Stimulated activated CD4-positive, alpha-beta T cell treated with anti-CD3 and anti-CD28 coated beads, TNF-alpha, amount 100 ng/mL, for 48 hours (primary cell): ENCODE measurements around the gene MIPOL1.

Source experiments
- DNase-seq, 3 donors: peaks; one replicate each; pipeline ENCODE4 v3.0.0-alpha.2; 2020; ENCODE audit warnings: low read depth in 3 of 3

MIPOL1 gene

GRCh38 chr14:37399517-37399916 lies 201.8 kb downstream of the MIPOL1 start:
- no peak for DNase-seq

GRCh38 chr14:37401093-37401492 lies 203.4 kb downstream of the MIPOL1 start:
- DNase-seq: no peak

- DNase-seq: no peak
These were observed 205.9 kb downstream of the MIPOL1 start for GRCh38 chr14:37403626-37404025.

GRCh38 chr14:37406095-37406494 lies 208.4 kb downstream of the MIPOL1 start:
- no peak for DNase-seq

GRCh38 chr14:37411079-37411735 lies 213.5 kb downstream of the MIPOL1 start:
- no peak for DNase-seq

DNA sequence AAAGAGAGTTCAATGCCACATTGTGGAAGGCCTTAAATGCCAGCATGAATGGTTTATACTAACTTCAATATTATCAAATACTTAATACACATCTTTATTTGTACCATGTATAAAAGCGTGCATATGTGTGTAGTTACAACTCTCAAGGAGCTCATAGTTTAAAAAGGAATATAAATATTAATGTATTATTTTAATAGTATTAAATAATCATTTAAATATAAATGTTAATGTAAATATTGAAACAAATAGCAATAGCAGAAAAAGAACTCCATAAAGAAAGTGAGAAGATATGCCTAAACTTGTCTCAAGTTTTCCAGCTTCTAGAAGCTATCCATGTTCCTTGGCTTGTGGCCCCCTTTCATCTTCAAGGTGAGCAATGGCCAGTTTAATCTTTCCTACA lies 215.3 kb downstream of the MIPOL1 start:
- no peak for DNase-seq

- DNase-seq: no peak
These were observed 215.8 kb downstream of the MIPOL1 start for GRCh38 chr14:37413504-37414003.

GRCh38 chr14:37416264-37416663 lies 218.5 kb downstream of the MIPOL1 start:
- no peak for DNase-seq

- no peak for DNase-seq
These were observed 219.4 kb downstream of the MIPOL1 start for GRCh38 chr14:37417151-37417550.

DNA sequence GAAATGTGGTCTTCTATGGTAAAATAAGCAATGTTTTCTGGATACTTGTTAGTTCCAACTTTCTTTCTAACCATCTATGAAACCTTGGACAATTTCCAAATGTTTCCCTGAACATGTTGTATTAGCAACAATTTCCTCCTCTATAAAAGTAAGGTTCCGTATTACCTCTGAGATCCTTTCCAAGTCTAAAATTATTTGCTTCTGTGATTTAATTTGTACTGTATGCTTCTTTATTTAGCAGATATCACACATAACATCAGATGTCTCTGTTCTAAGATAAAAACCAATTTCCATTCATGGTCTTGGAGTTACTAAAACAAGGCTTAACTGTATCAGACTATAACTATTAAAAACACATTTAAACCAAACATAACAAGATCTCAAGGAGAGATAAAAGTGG lies 220.1 kb downstream of the MIPOL1 start:
- no peak for DNase-seq

- no peak for DNase-seq
These were observed 222.9 kb downstream of the MIPOL1 start for GRCh38 chr14:37420622-37421021.

GRCh38 chr14:37422319-37422718 lies 224.6 kb downstream of the MIPOL1 start:
- no peak for DNase-seq

GRCh38 chr14:37422748-37423147 lies 225.0 kb downstream of the MIPOL1 start:
- DNase-seq: no peak

DNA sequence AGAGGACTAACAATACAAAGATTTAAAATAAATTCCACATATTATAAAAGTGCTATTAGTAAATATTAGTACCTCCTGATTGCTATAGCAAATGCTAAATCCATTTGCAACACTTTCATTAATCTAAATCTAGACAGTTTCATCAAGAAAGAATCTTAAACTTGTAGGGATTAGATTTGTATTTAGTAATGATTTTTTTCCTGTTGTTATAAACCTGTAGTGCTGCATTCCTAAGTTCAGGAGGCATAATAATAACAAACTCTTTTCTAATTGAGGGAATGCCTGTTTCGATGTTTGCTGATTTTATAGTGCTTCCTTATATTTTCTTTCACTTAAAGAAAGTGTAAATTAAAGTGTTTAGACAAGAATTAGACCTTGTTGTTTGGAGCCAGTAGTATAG lies 231.2 kb downstream of the MIPOL1 start:
- DNase-seq: no peak

DNA sequence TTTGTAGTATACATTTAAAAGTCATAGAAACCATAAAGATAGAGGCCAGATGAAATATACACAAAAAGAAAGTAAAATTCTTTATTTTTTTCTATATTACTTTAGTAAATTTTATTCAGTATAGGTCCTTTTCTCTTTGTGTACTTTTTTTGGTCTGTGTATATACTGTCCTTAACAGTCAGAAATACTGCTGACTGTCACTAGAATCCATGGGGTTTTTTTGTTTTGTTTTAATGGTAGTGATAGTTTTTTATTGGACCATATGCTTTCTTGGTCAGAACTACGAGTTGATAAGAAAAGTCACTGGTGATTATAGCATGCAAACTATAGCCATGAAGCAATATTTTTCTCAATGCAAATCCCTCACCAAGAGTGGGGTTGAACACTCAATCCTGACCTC lies 231.9 kb downstream of the MIPOL1 start:
- DNase-seq: no peak

DNA sequence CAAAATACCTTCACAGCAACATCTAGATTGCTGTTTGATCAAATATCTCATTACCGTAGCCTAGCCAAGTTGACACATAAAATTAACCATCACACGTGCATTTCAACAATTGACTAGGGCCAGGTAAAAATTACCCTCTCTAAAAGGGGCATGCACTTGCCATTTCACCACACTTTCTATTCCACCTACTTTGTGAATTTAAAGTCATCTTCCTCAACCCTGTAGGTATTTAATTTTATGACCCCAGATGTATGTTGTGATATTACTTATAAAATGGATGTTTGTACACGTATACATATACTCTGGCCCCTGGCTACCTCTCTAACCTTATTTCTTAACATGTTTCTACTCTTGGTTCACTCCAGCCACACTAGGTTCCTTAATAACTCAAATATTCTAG lies 237.1 kb downstream of the MIPOL1 start:
- no peak for DNase-seq

DNA sequence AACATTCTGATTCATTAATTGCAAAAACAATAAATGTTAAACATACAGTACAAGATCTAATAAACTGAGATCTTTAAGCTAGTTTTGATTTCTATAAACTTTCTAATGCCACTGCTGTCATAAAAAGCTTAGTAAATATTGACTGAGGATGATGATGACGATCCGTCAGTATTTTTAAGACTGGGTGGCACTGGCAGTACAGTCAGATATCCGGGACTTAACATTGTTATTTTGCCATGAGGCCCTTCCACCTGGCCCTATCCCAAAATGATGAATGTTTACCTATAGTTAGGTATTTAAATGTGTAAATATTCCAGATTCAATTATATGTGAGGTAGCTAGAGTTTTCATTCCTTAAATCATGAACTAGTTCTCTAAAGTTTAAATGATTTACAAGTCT lies 238.8 kb downstream of the MIPOL1 start:
- DNase-seq: no peak

- no peak for DNase-seq
These were observed 239.8 kb downstream of the MIPOL1 start for GRCh38 chr14:37437490-37437889.

DNA sequence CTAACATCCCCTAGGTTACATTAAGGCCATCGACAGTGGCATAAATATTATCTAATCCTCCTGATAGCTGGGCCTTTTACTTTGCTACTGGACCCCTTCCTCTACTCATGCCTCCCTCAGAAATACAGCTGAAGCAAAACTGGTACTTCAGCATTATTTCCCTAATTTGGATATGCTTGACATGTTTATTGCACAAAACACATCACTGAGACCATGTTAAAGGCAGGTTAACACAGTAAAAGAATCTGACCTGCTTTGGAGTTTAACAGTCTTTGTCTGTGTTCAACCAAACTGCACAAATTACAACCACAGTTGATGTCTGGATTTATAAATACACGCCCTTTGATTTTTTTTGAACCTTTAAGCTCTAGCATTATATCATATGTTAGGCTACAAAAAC lies 240.7 kb downstream of the MIPOL1 start:
- no peak for DNase-seq

DNA sequence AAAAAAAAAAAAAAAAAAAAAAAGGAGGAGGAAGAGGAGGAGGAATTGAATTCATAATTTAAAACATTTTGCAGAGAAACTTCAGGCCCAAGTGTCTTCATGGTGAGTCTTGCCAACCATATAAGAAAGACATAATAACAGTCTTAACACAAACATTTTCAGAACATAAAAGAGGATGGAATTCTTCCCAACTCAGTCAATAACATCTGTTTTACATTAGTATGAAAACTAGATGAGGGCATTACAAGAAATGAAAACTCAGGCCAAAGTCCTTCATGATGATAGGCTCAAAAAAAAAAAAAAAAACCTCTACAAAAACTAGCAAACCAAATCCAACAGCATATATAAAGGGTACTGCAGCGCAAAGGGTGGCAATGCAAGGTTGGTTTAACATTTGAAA lies 245.7 kb downstream of the MIPOL1 start:
- DNase-seq: no peak

GRCh38 chr14:37447883-37448391 lies 250.2 kb downstream of the MIPOL1 start:
- no peak for DNase-seq

- DNase-seq: no peak
These were observed 254.6 kb downstream of the MIPOL1 start for GRCh38 chr14:37452323-37452722.

- DNase-seq: no peak
These were observed 256.2 kb downstream of the MIPOL1 start for GRCh38 chr14:37453985-37454384.

DNA sequence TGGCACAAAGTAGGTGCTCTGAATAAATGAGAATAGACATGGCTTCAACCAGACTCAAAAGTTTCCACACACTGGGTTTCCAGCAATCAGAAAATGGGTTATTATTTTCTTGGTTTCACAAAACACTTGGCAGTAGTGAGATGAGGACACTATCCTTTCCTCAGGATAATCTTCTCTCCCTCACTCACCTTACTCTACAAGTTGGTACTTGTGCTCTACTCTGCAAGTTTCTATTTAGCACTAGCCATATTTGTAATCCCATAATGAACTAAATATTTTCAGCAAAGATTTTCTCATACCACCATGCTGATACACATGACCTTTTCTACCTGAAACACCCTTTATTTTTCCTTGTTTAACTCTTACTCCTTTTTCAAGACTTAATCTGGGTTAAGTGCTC lies 259.6 kb downstream of the MIPOL1 start:
- DNase-seq: no peak
